HL-60/S4 (cell line): ENCODE data around the gene SERINC3.

Experiments
- in situ Hi-C: fragments of 300-500 bp; cut with MboI; formaldehyde crosslinking; loops from 2 replicates; pipeline ENCODE4 v1.14.3; 2022; ENCODE audit warnings: low sequenced_read_pairs

SERINC3 gene

GRCh38 chr20:44533928-44534327 lies 12.1 kb upstream of the SERINC3 start:
- in situ Hi-C loops: no loop called here

GRCh38 chr20:44532981-44533331 lies 11.1 kb upstream of the SERINC3 start:
- in situ Hi-C loops: no loop called here

GRCh38 chr20:44532259-44532980 lies 10.6 kb upstream of the SERINC3 start:
- in situ Hi-C loops: no loop called here

GRCh38 chr20:44528309-44528708 lies 6.4 kb upstream of the SERINC3 start:
- in situ Hi-C loops: no loop called here

GRCh38 chr20:44527716-44528199 lies 5.9 kb upstream of the SERINC3 start:
- in situ Hi-C loops: no loop called here

- in situ Hi-C loops: no loop called here
Observed at GRCh38 chr20:44526129-44526528, 4.3 kb upstream of the SERINC3 start.

- in situ Hi-C loops: no loop called here
Observed at GRCh38 chr20:44523746-44524145, 1.9 kb upstream of the SERINC3 start.

GRCh38 chr20:44522841-44523240 lies 971 bp upstream of the SERINC3 start:
- in situ Hi-C loops: no loop called here

- in situ Hi-C loops: no loop called here
Observed at GRCh38 chr20:44520881-44521280, 989 bp downstream of the SERINC3 start.

- in situ Hi-C loops: no loop called here
Observed at GRCh38 chr20:44518248-44518647, 3.6 kb downstream of the SERINC3 start.

GRCh38 chr20:44517454-44517853 lies 4.4 kb downstream of the SERINC3 start:
- in situ Hi-C loops: no loop called here

- in situ Hi-C loops: no loop called here
Observed at GRCh38 chr20:44516491-44516890, 5.4 kb downstream of the SERINC3 start.

- in situ Hi-C loops: no loop called here
Observed at GRCh38 chr20:44513871-44514270, 8.0 kb downstream of the SERINC3 start.

GRCh38 chr20:44509762-44510161 lies 12.1 kb downstream of the SERINC3 start:
- in situ Hi-C loops: no loop called here

GRCh38 chr20:44504402-44505307 lies 17.2 kb downstream of the SERINC3 start:
- in situ Hi-C loops: no loop called here

GRCh38 chr20:44502968-44503367 lies 18.9 kb downstream of the SERINC3 start:
- in situ Hi-C loops: no loop called here

- in situ Hi-C loops: no loop called here
Observed at GRCh38 chr20:44501448-44501847, 20.4 kb downstream of the SERINC3 start.

GRCh38 chr20:44500221-44500620 lies 21.6 kb downstream of the SERINC3 start:
- in situ Hi-C loops: no loop called here

- in situ Hi-C loops: no loop called here
Observed at GRCh38 chr20:44497761-44498160, 24.1 kb downstream of the SERINC3 start.

- in situ Hi-C loops: no loop called here
Observed at GRCh38 chr20:44496976-44497375, 24.9 kb downstream of the SERINC3 start.

- in situ Hi-C loops: no loop called here
Observed at GRCh38 chr20:44495802-44496481, 25.9 kb downstream of the SERINC3 start.
